WERI-Rb-1 (cell line): ENCODE measurements around the gene FAM227B.

ENCODE experiments used
- DNase-seq: peaks from one replicate; pipeline ENCODE4 v3.0.0-alpha.2; 2020
- H3K27ac ChIP-seq: fragments of 250-450 bp; sonication (Bioruptor Pico); 2 replicates; pipeline ENCODE4 v1.5.1; 2020; ENCODE audit warnings: mild to moderate bottlenecking, moderate library complexity
- H3K27me3 ChIP-seq: fragments of 250-450 bp; sonication (Bioruptor Pico); 2 replicates; pipeline ENCODE4 v1.5.1; 2021; ENCODE audit warnings: mild to moderate bottlenecking, low read depth, moderate library complexity; ENCODE audit not compliant: insufficient read depth, severe bottlenecking
- H3K36me3 ChIP-seq: fragments of 250-450 bp; sonication (Bioruptor Pico); 2 replicates; pipeline ENCODE4 v1.5.1; 2020; ENCODE audit warnings: mild to moderate bottlenecking, moderate library complexity
- H3K4me3 ChIP-seq: 2 replicates; pipeline ENCODE4 v1.5.1; 2011; ENCODE audit warnings: low read depth, mild to moderate bottlenecking, control low read depth, low read length
- H3K9me3 ChIP-seq: fragments of 250-450 bp; sonication (Bioruptor Pico); 2 replicates; pipeline ENCODE4 v1.5.1; 2021; ENCODE audit warnings: mild to moderate bottlenecking, moderate library complexity; ENCODE audit not compliant: severe bottlenecking
- TF ChIP-seq, protein P1 (sequence below): IDR thresholded peaks from 2 replicates; pipeline ENCODE4 v1.5.1; 2011; ENCODE audit warnings: low read depth, mild to moderate bottlenecking, control low read depth, inconsistent platforms, low read length

Gene FAM227B

DNA sequence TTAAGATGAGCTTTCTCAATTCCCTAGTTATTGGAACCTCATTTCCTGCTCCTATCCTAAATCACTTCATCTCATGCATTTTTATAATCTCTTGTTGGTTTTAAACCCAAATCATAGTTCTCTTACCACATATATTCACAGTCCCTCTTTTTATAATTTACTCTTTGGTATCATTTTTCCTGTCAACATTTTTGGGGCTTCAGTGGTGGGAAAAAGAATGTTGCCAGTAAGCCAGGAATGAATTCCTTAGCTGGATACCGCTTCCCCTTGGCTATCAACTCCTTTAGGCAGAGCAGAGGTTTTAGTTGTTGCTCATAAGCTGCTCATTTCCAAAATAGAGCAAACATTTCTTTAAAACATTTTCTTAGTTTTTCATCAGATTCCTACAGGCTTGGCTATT is 338.3 kb downstream of the FAM227B start:
- no peaks in the 10 kb centered on the region for H3K27me3 ChIP-seq
- TF ChIP-seq, protein P1, sequence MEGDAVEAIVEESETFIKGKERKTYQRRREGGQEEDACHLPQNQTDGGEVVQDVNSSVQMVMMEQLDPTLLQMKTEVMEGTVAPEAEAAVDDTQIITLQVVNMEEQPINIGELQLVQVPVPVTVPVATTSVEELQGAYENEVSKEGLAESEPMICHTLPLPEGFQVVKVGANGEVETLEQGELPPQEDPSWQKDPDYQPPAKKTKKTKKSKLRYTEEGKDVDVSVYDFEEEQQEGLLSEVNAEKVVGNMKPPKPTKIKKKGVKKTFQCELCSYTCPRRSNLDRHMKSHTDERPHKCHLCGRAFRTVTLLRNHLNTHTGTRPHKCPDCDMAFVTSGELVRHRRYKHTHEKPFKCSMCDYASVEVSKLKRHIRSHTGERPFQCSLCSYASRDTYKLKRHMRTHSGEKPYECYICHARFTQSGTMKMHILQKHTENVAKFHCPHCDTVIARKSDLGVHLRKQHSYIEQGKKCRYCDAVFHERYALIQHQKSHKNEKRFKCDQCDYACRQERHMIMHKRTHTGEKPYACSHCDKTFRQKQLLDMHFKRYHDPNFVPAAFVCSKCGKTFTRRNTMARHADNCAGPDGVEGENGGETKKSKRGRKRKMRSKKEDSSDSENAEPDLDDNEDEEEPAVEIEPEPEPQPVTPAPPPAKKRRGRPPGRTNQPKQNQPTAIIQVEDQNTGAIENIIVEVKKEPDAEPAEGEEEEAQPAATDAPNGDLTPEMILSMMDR = no peak
- no peak for DNase-seq
- H3K27ac ChIP-seq = no peak overlapping the region
- no peaks in the 10 kb centered on the region for H3K9me3 ChIP-seq
- H3K36me3 ChIP-seq = no peaks in the 10 kb centered on the region; the same call in 1 of the 2 replicates
- H3K4me3 ChIP-seq = no peak overlapping the region

DNA sequence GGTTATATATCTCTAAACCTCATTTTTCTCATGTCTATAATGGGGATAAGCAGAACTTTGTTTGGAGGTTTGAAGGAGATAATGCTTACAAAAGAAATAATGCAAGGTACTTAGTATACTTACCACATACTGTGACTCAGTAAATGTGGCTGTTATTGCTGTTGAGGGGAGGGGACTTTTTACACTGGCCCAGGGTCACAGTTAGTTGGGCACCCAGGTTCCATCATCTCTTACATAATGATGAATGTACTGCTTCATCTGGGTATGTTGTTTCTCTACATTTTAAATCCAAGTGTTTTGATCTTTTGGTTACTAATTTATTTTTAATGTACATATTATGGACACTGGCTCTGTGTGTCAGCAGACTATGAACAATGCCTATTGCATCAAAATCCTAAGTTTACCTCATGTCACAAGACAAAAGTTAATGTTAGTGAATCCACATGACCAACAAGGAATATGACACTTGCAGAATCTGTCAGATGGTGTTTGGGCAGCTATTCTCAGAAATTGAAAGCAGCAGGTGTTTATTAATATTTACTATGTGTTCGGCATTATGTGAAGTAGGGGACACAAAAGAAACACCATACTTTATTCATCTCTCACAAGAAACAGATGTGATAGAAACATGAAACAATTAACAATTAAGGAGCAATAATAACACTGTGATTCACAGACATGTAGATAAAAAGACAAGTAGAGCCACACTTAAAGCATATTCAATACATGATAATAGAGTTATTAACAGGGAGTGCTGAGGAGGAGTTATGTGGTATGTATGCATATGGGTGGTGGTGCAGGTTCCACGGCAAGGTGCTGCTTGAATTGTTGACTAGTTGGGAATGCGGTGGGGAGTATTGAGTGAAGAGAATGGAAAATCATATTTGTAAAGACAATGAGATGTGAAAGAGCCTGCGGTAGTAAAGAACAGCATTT is 340.8 kb downstream of the FAM227B start:
- Histone ChIP-seq H3K36me3 (no peaks in the 10 kb centered on the region; the same call in 1 of the 2 replicates), H3K4me3 (no peak overlapping the region), H3K27me3 (no peaks in the 10 kb centered on the region), H3K27ac (no peak overlapping the region), H3K9me3 (no peaks in the 10 kb centered on the region)
- TF ChIP-seq, protein P1 = no peak
- no peak for DNase-seq

DNA sequence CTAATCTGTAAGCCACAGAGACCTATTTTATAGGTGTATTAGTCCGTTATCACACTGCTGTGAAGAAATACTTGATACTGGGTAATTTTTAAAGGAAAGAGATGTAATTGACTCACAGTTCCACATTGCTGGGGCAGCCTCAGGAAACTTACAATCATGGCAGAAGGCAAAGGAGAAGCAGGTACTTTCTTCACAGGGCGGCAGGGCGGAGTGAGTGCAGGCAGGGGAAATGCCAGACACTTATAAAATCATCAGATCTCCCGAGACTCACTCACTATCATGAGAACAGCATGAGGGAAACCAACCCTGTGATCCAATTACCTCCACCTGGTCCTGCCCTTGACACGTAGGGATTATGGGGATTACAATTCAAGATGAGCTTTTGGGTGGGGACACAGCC is 341.9 kb downstream of the FAM227B start:
- Histone ChIP-seq H3K27me3 (no peaks in the 10 kb centered on the region), H3K27ac (no peak overlapping the region), H3K4me3 (no peak overlapping the region), H3K36me3 (no peaks in the 10 kb centered on the region), H3K9me3 (no peaks in the 10 kb centered on the region)
- TF ChIP-seq, protein P1 = no peak
- peak; percentile 9 for DNase-seq
